B cell (primary cell): Measurements from ENCODE around the gene TRAPPC14. TPM values are rescaled to one million over a fixed set of nuclear protein-coding genes. Genes with fewer than 3 reads are reported as not detected.

ENCODE experiments used
- ATAC-seq: fragments of 200-7000 bp; cut with Tn5 transposase; one replicate; pipeline ENCODE4 v1.10.0; 2021; ENCODE audit warnings: low read depth, mild to moderate bottlenecking, moderate number of reproducible peaks, moderate library complexity
- CTCF ChIA-PET: fragments of 350-600 bp; sonication (Branson Sonifier 250); formaldehyde crosslinking; loops from one replicate; lab custom pipeline; 2021; ENCODE audit warnings: antibody characterized with exemption, inconsistent platforms; lab: Charles Lee
- POLR2A ChIA-PET: fragments of 350-600 bp; sonication (Branson Sonifier 250); formaldehyde crosslinking; loops from one replicate; lab custom pipeline; 2021; ENCODE audit warnings: antibody characterized with exemption; lab: Charles Lee
- DNase-seq: peaks from one replicate; pipeline ENCODE4 v3.0.0; 2013
- H2AFZ ChIP-seq: 2 replicates; pipeline ENCODE4 v1.6.1; 2012; ENCODE audit warnings: mild to moderate bottlenecking, low read depth, low read length; ENCODE audit not compliant: insufficient read depth, poor library complexity, severe bottlenecking
- H3K27ac ChIP-seq, 2 donors: 1 replicate in 1 of 2; 2 replicates in 1 of 2; pipeline ENCODE4 v1.5.1; 2012 to 2013; ENCODE audit warnings: low read length in 2 of 2, mild to moderate bottlenecking in 2 of 2, moderate library complexity in 1 of 2
- H3K27me3 ChIP-seq, 4 experiments: fragments of 200-600 bp in 1 of 4; sonication (generic) in 1 of 4; replicated peaks in 1 of 4; 1 replicate in 2 of 4; 2 replicates in 2 of 4; pipeline versions ENCODE4 v1.6.1 to v1.7.0; 2013 to 2016; ENCODE audit warnings: low read length in 3 of 4, mild to moderate bottlenecking in 2 of 4, mixed read lengths in 1 of 4, moderate library complexity in 1 of 4; ENCODE audit not compliant: insufficient read depth in 4 of 4, control insufficient read depth in 3 of 4; ENCODE audit errors: control extremely low read depth in 1 of 4
- H3K36me3 ChIP-seq, 2 experiments: replicated peaks in 1 of 2; 1 replicate in 1 of 2; 2 replicates in 1 of 2; pipeline versions ENCODE4 v1.6.1 to v1.7.1; 2013; ENCODE audit warnings: low read length in 1 of 2; ENCODE audit not compliant: insufficient read depth in 2 of 2, control insufficient read depth in 1 of 2; ENCODE audit errors: control extremely low read depth in 1 of 2, extremely low read depth in 1 of 2
- H3K4me1 ChIP-seq, 2 donors: fragments of 200-600 bp in 1 of 2; sonication (generic) in 1 of 2; 1 replicate in 1 of 2; 2 replicates in 1 of 2; pipeline versions ENCODE4 v1.5.1 to v1.6.1; 2013 to 2017; ENCODE audit warnings: low read length in 2 of 2; ENCODE audit not compliant: control insufficient read depth in 2 of 2, insufficient read depth in 2 of 2
- H3K4me2 ChIP-seq: replicated peaks from 2 replicates; pipeline ENCODE3; 2012; ENCODE audit warnings: mild to moderate bottlenecking, low read depth, low read length; ENCODE audit not compliant: poor library complexity, severe bottlenecking
- H3K4me3 ChIP-seq, 5 experiments: fragments of 200-600 bp in 1 of 5; sonication (generic) in 1 of 5; 1 replicate in 3 of 5; 2 replicates in 2 of 5; pipeline versions ENCODE4 v1.5.1 to v1.7.0; 2011 to 2016; ENCODE audit warnings: low read length in 4 of 5, mild to moderate bottlenecking in 4 of 5, low read depth in 2 of 5, control low read depth in 1 of 5, moderate library complexity in 1 of 5; ENCODE audit not compliant: insufficient read depth in 1 of 5; ENCODE audit errors: control extremely low read depth in 1 of 5, extremely low read depth in 1 of 5
- H3K79me2 ChIP-seq: fragments of 200-600 bp; sonication (generic); one replicate; pipeline ENCODE4 v1.6.0; 2016; ENCODE audit warnings: low read length; ENCODE audit not compliant: control insufficient read depth, insufficient read depth
- H3K9ac ChIP-seq: fragments of 200-600 bp; sonication (generic); 2 replicates; pipeline ENCODE4 v1.6.1; 2017; ENCODE audit warnings: mild to moderate bottlenecking, low read length, moderate library complexity
- H3K9me3 ChIP-seq, 3 donors: one replicate each; pipeline versions ENCODE4 v1.6.1 to v1.7.1; 2013; ENCODE audit warnings: low read length in 2 of 3; ENCODE audit not compliant: control insufficient read depth in 2 of 3, insufficient read depth in 1 of 3; ENCODE audit errors: control extremely low read depth in 1 of 3
- H4K20me1 ChIP-seq: 2 replicates; pipeline ENCODE4 v1.6.0; 2012; ENCODE audit warnings: mild to moderate bottlenecking, low read length; ENCODE audit not compliant: insufficient read depth, control insufficient read depth, poor library complexity, severe bottlenecking
- H3K27ac Mint-ChIP-seq: one replicate; pipeline ENCODE4 v1.8.0; 2021; ENCODE audit warnings: mixed read lengths
- H3K27me3 Mint-ChIP-seq: one replicate; pipeline ENCODE4 v1.8.0; 2021; ENCODE audit warnings: mixed read lengths
- H3K4me1 Mint-ChIP-seq: one replicate; pipeline ENCODE4 v1.8.0; 2021; ENCODE audit warnings: mixed read lengths
- H3K4me3 Mint-ChIP-seq: one replicate; pipeline ENCODE4 v1.8.0; 2021; ENCODE audit warnings: mixed read lengths
- H3K9me3 Mint-ChIP-seq: one replicate; pipeline ENCODE4 v1.8.0; 2022; ENCODE audit warnings: mixed read lengths; ENCODE audit not compliant: insufficient read depth
- CTCF ChIP-seq: fragments of 200-600 bp; IDR thresholded peaks from one replicate; pipeline ENCODE4 v1.8.0; 2022; ENCODE audit warnings: antibody characterized with exemption, mild to moderate bottlenecking
- EZH2 ChIP-seq: IDR thresholded peaks from 2 replicates; pipeline ENCODE4 v1.6.1; 2012; ENCODE audit warnings: borderline replicate concordance, low read depth, mild to moderate bottlenecking, moderate library complexity, low read length; ENCODE audit not compliant: insufficient read depth, poor library complexity, severe bottlenecking
- WGBS: methylation state at CpG from one replicate; pipeline ENCODE4 v1.1.5; 2013; ENCODE audit warnings: missing lambda C conversion rate; ENCODE audit not compliant: insufficient coverage; 5-methylcytosine and 5-hydroxymethylcytosine counted together
- intact Hi-C: fragments of 100-400 bp; cut with micrococcal nuclease; formaldehyde crosslinking; loops from one replicate; pipeline ENCODE4 v1.10.0; 2022
- polyA plus RNA-seq: library from polyadenylated mRNA; depleted of rRNA; stranded (reverse); fragments of >200 nt; gene quantifications from 2 replicates; pipeline ENCODE4 v1.2.3, GENCODE V29; 2012
- total RNA-seq, 2 donors: library from RNA; stranded (reverse); fragments of 120-200 nt in 1 of 2; gene quantifications; 1 replicate in 1 of 2; 2 replicates in 1 of 2; pipeline versions ENCODE4 v1.2.3 to v1.2.4, GENCODE V29; 2013 to 2022

Gene TRAPPC14
- total and polyA plus RNA-seq, 2 donors (not counting 1 experiment from before 2014, with no cell fraction given): 64.8 to 71.2 TPM

DNA sequence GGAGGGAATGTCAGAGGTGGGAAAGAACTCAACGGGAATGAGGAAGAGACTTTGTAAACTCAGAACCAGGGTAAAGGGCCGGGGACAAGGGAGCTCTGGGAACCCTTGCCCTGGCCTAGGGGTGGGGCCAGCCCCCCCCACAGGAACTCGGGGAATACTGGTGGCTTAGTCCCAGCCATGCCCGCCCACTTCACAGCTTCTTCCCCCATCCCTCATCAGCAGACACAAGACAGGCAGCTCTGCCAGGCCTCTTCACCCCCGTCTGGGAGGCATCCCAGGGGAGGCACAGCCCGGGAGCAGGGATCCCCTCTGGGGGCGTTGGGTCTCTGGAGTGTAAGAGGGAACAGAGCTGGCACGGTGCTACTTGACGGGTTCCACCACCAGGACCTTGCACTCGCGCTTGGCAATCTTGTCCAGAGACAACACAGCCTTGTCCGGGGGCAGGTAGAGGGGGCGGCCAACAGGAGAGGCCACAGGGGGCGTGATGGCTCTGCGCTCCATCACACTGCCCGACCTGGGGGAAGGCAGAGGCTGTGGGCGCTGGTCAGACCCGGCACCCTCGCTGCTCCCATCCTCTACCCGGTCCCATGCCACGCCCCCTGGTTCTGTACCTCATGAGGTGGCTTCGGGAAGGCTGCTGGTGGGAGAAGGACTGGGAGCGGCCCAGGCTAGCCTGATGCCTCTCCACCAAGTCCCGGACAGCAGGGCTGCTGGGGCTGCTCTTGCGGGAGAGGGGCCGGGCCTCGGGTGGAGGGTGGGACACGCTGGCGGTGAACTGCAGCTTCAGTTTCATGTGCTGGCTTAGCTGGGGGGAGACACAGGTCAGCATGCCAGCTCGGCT lies 3.7 kb downstream of the TRAPPC14 start:
- intact Hi-C loops: loop anchor here (5.0 kb wide), 2 partner anchors 37 to 182 kb away; no protein-coding TSS in a partner anchor
- no peaks in the 10 kb centered on the region for H3K27me3 Mint-ChIP-seq
- Histone ChIP-seq H3K27me3 (no peaks in the 10 kb centered on the region), H3K36me3 (peaks cover 0 to 54% of the 10 kb centered on the region in 2 experiments), H3K4me3 (no peak overlapping the region), H3K4me1 (peaks cover 40 to 54% of the 10 kb centered on the region in 2 donors), H4K20me1 (peaks cover 28% of the 10 kb centered on the region), H3K9ac (no peak overlapping the region), H2AFZ (no peak overlapping the region), H3K27ac (peak overlapping the region in 1 of 2 donors; percentile 25), H3K9me3 (no peaks in the 10 kb centered on the region), H3K79me2 (peaks cover 56% of the 10 kb centered on the region), H3K4me2 (no peak overlapping the region)
- ATAC-seq (no peak), DNase-seq (peak; percentile 14)
- CTCF ChIA-PET: interaction anchor here (1.1 to 5.1 kb wide), 2 partner anchors 16 to 22 kb away, joined by 3 to 18 read pairs; no protein-coding TSS in a partner anchor
- TF ChIP-seq CTCF: no peak
- no peak for TF ChIP-seq EZH2
- POLR2A ChIA-PET: interaction anchor here (0.6 to 1.2 kb wide), 3 partner anchors 13 to 33 kb away, joined by 3 to 5 read pairs (median 3); no protein-coding TSS in a partner anchor
- WGBS: 90% methylated on average over 26 of the region's 30 CpGs
- no peaks in the 10 kb centered on the region for H3K9me3 Mint-ChIP-seq
- H3K4me3 Mint-ChIP-seq: no peak overlapping the region
- H3K4me1 Mint-ChIP-seq: peaks cover 58% of the 10 kb centered on the region
- H3K27ac Mint-ChIP-seq: peak overlapping the region; percentile 77
